ENCODE results near the gene ITGA7.

The ITGA7 gene

DNA sequence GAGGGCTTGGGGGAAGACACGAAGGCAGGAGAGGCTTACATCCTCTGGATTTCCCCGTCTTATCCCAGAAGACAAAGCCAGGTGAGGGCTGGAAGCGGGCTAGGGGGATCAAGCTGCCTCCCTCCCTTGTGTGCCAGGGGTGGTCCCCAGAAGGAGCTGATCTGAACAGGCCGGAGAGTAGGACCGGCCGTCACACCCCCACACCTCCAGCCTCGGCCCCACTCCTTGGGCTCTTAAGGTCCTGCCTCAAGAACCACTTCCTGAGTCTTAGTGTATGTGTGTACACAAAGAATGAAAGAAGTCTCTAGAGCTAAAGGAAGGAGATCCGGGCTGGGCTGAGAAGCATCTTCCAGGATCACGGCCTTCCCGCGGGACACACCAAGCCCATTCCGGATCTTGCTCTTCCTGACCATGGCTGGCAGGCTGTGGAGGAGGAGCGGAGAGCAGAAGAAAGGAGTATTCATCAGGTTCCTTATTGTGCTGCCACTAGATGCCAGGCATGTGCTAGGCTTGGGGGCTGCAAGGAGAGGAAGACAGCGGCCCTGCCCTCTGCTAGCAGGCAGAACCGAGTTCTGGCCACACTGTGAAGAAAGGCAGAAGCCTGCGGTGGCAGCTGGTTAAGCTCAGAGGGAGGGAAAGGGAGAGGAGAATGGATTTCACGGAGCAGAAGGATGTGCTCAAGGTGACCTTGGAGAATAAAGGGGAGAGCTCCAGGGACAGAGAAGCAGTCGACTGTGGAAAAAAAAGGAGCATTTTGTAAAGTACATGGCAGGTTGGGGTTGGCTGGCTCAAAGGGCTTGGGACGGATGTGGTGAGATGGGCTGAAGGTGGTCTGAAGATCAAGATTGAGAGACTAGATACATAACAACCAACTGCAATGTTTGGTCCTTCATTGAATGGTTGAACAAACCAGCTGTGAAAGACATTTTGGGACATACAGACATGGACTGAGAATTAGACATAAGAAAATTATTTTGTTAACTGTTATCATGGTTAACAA, 22.4 kb upstream of the ITGA7 start:
- Histone ChIP-seq H4K91ac (ENCODE audit: low read depth, low read length) (peak overlapping the region; percentile 47), H2BK5ac (ENCODE audit: low read depth, low read length, poor library complexity) (no peak overlapping the region), H3K4me3 (ENCODE audit: low read depth, low read length) (no peak overlapping the region), H3K18ac (ENCODE audit: low read length) (peak overlapping the region; percentile 25), H2AK5ac (ENCODE audit: low read length) (peak overlapping the region; percentile 46), H3K36me3 (ENCODE audit: control insufficient read depth in 1 of 2, insufficient read depth in 2 of 2, low read length in 2 of 2) (peaks cover 19 to 20% of the 10 kb centered on the region in 2 experiments), H2AFZ (ENCODE audit: insufficient read depth, low read length, poor library complexity) (peak overlapping the region; percentile 50), H3K4me1 (ENCODE audit: control insufficient read depth in 1 of 2, insufficient read depth in 2 of 2, low read length in 2 of 2) (peaks cover 11 to 17% of the 10 kb centered on the region in 2 experiments), H2BK12ac (ENCODE audit: low read length) (peak overlapping the region; percentile 34), H3K79me2 (ENCODE audit: control insufficient read depth, insufficient read depth, low read length, poor library complexity) (peaks cover 21% of the 10 kb centered on the region), H4K12ac (ENCODE audit: low read depth, low read length) (peak overlapping the region; percentile 6), H3K27ac (ENCODE audit: low read depth, low read length) (peak overlapping the region; percentile 97), H3K9me3 (ENCODE audit: insufficient read depth, low read depth, low read length) (no peaks in the 10 kb centered on the region), H2BK120ac (ENCODE audit: insufficient read depth, low read length, poor library complexity) (no peak overlapping the region), H3K79me1 (ENCODE audit: low read length) (peaks cover 18% of the 10 kb centered on the region), H3K14ac (ENCODE audit: low read length) (peak overlapping the region; percentile 21), H3K4me2 (ENCODE audit: low read length) (peak overlapping the region; percentile 82), H3K4ac (ENCODE audit: low read depth, low read length) (no peak overlapping the region), H3K27me3 (ENCODE audit: insufficient read depth, low read length) (no peaks in the 10 kb centered on the region), H4K8ac (ENCODE audit: low read depth, low read length) (peak overlapping the region; percentile 49), H3K23ac (ENCODE audit: low read length) (no peak overlapping the region), H3K9ac (ENCODE audit: low read length) (no peak overlapping the region)
- WGBS (ENCODE audit: extremely low coverage, insufficient coverage, insufficient read length): no CpG with 5 or more reads among the region's 19 CpGs
- peak in 1 of 2 donors; percentile 26 for DNase-seq

DNA sequence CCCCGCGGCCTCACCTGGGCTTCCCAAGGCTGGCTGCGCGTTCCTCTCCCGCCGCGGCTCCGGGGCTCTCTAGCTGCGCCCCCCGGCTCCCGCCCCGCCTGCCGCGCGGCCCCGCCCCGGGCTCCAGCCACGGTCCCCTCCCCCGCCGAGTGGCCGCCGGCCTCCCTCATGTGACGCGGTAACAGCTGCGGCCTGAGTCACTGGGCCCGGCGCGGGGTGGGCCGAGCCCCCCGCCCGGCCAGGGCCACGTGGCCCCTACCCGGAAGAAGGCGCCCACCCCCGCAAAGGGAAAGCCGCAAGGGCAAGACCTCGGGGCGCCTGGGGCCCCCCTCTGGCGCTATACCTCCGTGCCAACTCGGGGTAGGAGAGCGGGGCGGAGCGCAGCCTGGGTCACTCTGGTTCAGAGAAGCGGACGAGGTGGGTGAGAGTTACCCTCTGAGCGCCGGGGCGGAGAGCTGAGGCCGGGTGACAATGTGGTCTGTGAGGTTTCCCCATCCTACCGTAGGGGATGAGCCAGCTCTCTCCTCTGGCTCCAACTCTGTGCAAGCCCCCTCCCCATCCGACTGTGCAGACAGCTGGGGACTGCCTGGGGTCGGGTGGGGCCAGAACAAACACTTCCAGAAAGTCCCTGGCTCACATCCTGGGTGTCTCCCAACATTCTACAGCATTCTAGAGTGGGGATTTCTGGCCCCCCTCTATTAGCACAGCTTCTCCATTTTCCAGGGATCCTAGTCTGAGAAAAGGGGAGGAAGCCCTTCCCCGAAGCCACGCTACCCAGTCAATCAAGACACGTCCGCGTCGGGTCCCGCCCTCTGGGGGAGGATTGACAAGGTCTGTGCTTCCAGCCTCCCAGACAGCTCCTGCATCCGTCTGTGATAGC, 21.5 kb upstream of the ITGA7 start, which contains the start of gene CD63:
TSS of gene CD63 (minus strand) at position 71 of the 880 bp plus-strand sequence. CDS start 668 bp downstream, outside the sequence.
- Histone ChIP-seq H3K27ac (ENCODE audit: low read depth, low read length) (peak within 1 kb of the TSS; percentile 97), H2BK120ac (ENCODE audit: insufficient read depth, low read length, poor library complexity) (peak within 1 kb of the TSS; percentile 96), H3K4me1 (ENCODE audit: control insufficient read depth in 1 of 2, insufficient read depth in 2 of 2, low read length in 2 of 2) (peaks cover 11 to 17% of the 10 kb centered on the region in 2 experiments), H3K4ac (ENCODE audit: low read depth, low read length) (peak within 1 kb of the TSS; percentile 97), H3K36me3 (ENCODE audit: control insufficient read depth in 1 of 2, insufficient read depth in 2 of 2, low read length in 2 of 2) (peaks cover 29% of the 10 kb centered on the region in 2 experiments), H3K9ac (ENCODE audit: low read length) (peak within 1 kb of the TSS; percentile 83), H2AK5ac (ENCODE audit: low read length) (peak within 1 kb of the TSS; percentile 80), H3K4me2 (ENCODE audit: low read length) (peak within 1 kb of the TSS; percentile 82), H4K8ac (ENCODE audit: low read depth, low read length) (peak within 1 kb of the TSS; percentile 96), H2BK12ac (ENCODE audit: low read length) (peak within 1 kb of the TSS; percentile 51), H4K12ac (ENCODE audit: low read depth, low read length) (peak within 1 kb of the TSS; percentile 90), H3K79me2 (ENCODE audit: control insufficient read depth, insufficient read depth, low read length, poor library complexity) (peaks cover 21% of the 10 kb centered on the region), H4K91ac (ENCODE audit: low read depth, low read length) (peak within 1 kb of the TSS; percentile 97), H3K18ac (ENCODE audit: low read length) (peak within 1 kb of the TSS; percentile 97), H3K23ac (ENCODE audit: low read length) (no peak within 1 kb of the TSS), H2BK5ac (ENCODE audit: low read depth, low read length, poor library complexity) (peak within 1 kb of the TSS; percentile 92), H3K14ac (ENCODE audit: low read length) (peak within 1 kb of the TSS; percentile 98), H3K27me3 (ENCODE audit: insufficient read depth, low read length) (no peaks in the 10 kb centered on the region), H3K9me3 (ENCODE audit: insufficient read depth, low read depth, low read length) (no peaks in the 10 kb centered on the region), H3K4me3 (ENCODE audit: low read depth, low read length) (peak within 1 kb of the TSS; percentile 93), H3K79me1 (ENCODE audit: low read length) (peaks cover 18% of the 10 kb centered on the region), H2AFZ (ENCODE audit: insufficient read depth, low read length, poor library complexity) (peak within 1 kb of the TSS; percentile 57)
- peak; percentile 92 for DNase-seq
- WGBS (ENCODE audit: extremely low coverage, insufficient coverage, insufficient read length): no CpG with 5 or more reads among the region's 61 CpGs

DNA sequence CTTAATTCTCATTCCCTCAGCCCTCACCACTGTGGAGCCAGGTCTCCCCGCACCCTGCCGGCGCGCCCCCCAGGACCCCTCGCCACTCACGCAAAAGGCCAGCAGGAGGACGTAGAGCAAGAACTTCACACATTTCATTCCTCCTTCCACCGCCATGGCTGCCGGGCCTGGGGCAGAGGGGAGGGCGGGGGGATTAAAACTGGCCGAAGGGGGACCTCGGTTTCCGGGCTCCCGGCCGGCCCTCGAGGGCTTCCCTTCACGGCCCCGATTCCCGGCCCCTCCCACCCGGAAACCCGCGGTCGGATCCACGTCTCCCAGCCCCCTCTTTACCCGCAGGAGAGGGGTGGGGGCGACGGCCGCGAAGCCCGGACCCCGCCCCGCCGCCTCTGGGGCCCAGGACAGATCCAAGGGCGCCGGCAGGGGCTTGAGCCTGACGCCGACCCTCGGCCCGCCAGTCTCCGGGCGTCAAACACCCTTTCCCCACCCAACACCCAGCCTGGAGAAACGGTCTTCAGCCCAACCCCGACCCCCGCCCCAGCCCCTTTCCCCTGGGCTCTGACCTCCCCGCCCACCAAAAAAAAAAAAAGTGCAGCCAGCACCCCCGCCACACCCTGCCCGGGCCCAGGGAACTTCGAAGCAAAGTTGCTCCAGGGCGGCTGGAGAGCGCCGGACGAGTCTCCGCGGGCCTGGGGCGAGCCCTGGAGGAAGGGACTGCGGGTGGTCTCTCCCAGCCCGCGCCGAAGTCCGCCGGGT, 20.7 kb upstream of the ITGA7 start:
- Histone ChIP-seq H3K18ac (ENCODE audit: low read length) (peak overlapping the region; percentile 93), H3K27ac (ENCODE audit: low read depth, low read length) (peak overlapping the region; percentile 97), H4K8ac (ENCODE audit: low read depth, low read length) (peak overlapping the region; percentile 75), H2AFZ (ENCODE audit: insufficient read depth, low read length, poor library complexity) (peak overlapping the region; percentile 26), H3K14ac (ENCODE audit: low read length) (peak overlapping the region; percentile 98), H2BK12ac (ENCODE audit: low read length) (peak overlapping the region; percentile 47), H3K23ac (ENCODE audit: low read length) (no peak overlapping the region), H2BK120ac (ENCODE audit: insufficient read depth, low read length, poor library complexity) (peak overlapping the region; percentile 81), H3K79me1 (ENCODE audit: low read length) (peaks cover 18% of the 10 kb centered on the region), H3K9ac (ENCODE audit: low read length) (peak overlapping the region; percentile 81), H3K4me1 (ENCODE audit: control insufficient read depth in 1 of 2, insufficient read depth in 2 of 2, low read length in 2 of 2) (peaks cover 11 to 17% of the 10 kb centered on the region in 2 experiments), H3K9me3 (ENCODE audit: insufficient read depth, low read depth, low read length) (no peaks in the 10 kb centered on the region), H3K27me3 (ENCODE audit: insufficient read depth, low read length) (no peaks in the 10 kb centered on the region), H3K79me2 (ENCODE audit: control insufficient read depth, insufficient read depth, low read length, poor library complexity) (peaks cover 21% of the 10 kb centered on the region), H4K91ac (ENCODE audit: low read depth, low read length) (peak overlapping the region; percentile 92), H4K12ac (ENCODE audit: low read depth, low read length) (peak overlapping the region; percentile 68), H3K4me3 (ENCODE audit: low read depth, low read length) (peak overlapping the region; percentile 93), H2BK5ac (ENCODE audit: low read depth, low read length, poor library complexity) (peak overlapping the region; percentile 92), H2AK5ac (ENCODE audit: low read length) (peak overlapping the region; percentile 80), H3K4ac (ENCODE audit: low read depth, low read length) (peak overlapping the region; percentile 97), H3K4me2 (ENCODE audit: low read length) (peak overlapping the region; percentile 82), H3K36me3 (ENCODE audit: control insufficient read depth in 1 of 2, insufficient read depth in 2 of 2, low read length in 2 of 2) (peaks cover 35 to 36% of the 10 kb centered on the region in 2 experiments)
- no CpG with 5 or more reads among the region's 61 CpGs for WGBS (ENCODE audit: extremely low coverage, insufficient coverage, insufficient read length)
- peak; percentile 48 to 79 for DNase-seq
